ENCODE results near the gene LELP1. TPM values are rescaled to one million over a fixed set of nuclear protein-coding genes. Genes with fewer than 3 reads are reported as not detected.

Gene LELP1
- total RNA-seq, 1 donor from 2014 or later, result not detected

DNA sequence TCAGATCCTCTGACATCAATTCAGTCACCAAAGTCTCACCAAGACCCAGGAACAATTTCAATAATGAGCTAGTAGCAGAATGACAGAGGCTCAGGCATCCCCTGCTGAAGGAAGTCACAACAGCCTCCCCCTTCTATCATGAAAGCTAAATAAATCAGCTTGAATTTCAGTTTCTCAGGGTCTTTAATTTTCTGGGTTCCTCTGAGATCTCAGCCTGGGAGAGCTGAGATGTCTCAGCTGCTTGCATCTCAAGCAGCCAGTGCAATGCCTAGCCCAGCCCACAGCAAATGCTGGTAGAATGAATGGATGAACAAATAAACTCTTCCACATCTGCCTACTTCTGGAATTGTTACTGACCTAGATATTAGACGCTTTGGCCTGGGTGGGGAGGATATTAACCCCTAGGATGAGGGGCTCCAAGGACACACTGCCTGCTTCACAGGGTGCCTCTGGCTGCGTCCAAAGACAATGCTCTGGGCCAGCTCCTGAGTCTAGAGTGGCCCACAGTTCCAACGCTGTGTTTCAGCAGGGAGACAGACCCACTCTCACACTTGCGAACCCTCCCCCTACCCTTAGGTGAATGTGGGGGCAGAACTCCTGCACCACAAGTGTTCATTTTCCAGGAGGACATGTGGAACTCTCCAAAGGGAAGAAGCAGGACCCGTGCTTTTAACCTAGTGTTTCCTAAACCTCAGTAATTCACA, 45.1 kb downstream of the LELP1 start:
- no peak overlapping the region for H3K27ac Mint-ChIP-seq (ENCODE audit: unreplicated experiment)
- H3K4me1 Mint-ChIP-seq, result no peaks in the 10 kb centered on the region
- no peaks in the 10 kb centered on the region for H3K36me3 Mint-ChIP-seq (ENCODE audit: low read depth)
- peaks cover 5% of the 10 kb centered on the region for H3K9me3 Mint-ChIP-seq
- DNase-seq (ENCODE audit: low read depth, low spot score), result no peak
- TF ChIP-seq, protein P1, sequence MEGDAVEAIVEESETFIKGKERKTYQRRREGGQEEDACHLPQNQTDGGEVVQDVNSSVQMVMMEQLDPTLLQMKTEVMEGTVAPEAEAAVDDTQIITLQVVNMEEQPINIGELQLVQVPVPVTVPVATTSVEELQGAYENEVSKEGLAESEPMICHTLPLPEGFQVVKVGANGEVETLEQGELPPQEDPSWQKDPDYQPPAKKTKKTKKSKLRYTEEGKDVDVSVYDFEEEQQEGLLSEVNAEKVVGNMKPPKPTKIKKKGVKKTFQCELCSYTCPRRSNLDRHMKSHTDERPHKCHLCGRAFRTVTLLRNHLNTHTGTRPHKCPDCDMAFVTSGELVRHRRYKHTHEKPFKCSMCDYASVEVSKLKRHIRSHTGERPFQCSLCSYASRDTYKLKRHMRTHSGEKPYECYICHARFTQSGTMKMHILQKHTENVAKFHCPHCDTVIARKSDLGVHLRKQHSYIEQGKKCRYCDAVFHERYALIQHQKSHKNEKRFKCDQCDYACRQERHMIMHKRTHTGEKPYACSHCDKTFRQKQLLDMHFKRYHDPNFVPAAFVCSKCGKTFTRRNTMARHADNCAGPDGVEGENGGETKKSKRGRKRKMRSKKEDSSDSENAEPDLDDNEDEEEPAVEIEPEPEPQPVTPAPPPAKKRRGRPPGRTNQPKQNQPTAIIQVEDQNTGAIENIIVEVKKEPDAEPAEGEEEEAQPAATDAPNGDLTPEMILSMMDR (conservative IDR thresholded peaks at IDR 0.05), result no peak
- H3K4me3 Mint-ChIP-seq, result no peak overlapping the region
- H3K27me3 Mint-ChIP-seq (ENCODE audit: low read depth), result peaks cover 50% of the 10 kb centered on the region

- Mint-ChIP-seq H3K4me1 (no peaks in the 10 kb centered on the region), H3K36me3 (ENCODE audit: low read depth) (no peaks in the 10 kb centered on the region), H3K9me3 (no peaks in the 10 kb centered on the region), H3K27me3 (ENCODE audit: low read depth) (peaks cover 58% of the 10 kb centered on the region), H3K4me3 (no peak overlapping the region), H3K27ac (ENCODE audit: unreplicated experiment) (no peak overlapping the region)
- TF ChIP-seq, protein P1 (conservative IDR thresholded peaks at IDR 0.05), result no peak
- DNase-seq (ENCODE audit: low read depth, low spot score), result no peak
Measured at GRCh38 chr1:153250166-153250565, 46.9 kb downstream of the LELP1 start.

DNA sequence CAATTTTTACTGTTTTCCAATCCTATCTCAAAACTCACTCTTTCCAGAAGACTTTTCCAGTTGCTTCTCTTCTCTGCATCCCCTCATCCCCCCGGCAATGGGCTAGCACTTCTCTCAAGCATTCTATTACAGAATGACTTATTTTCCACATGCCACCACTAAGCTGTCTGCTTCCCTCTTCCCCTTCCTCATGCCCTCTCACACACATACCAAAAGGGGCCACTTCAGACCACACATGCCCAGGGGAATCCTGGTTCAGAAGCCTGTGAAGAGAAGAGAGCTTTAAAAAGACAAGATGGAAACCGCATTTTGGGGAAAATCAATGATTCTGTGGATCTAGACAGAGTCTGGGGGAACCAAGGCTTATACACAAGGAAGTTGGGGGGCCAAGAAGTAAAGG, 47.9 kb downstream of the LELP1 start:
- TF ChIP-seq, protein P1 (conservative IDR thresholded peaks at IDR 0.05), result no peak
- no peaks in the 10 kb centered on the region for H3K36me3 Mint-ChIP-seq (ENCODE audit: low read depth)

GRCh38 chr1:153251562-153251961, 48.3 kb downstream of the LELP1 start:
- no peak for DNase-seq (ENCODE audit: low read depth, low spot score)
- no peaks in the 10 kb centered on the region for H3K4me1 Mint-ChIP-seq
- H3K4me3 Mint-ChIP-seq, result no peak overlapping the region
- TF ChIP-seq, protein P1 (conservative IDR thresholded peaks at IDR 0.05), result no peak
- H3K27me3 Mint-ChIP-seq (ENCODE audit: low read depth), result peaks cover 61% of the 10 kb centered on the region
- no peaks in the 10 kb centered on the region for H3K36me3 Mint-ChIP-seq (ENCODE audit: low read depth)
- H3K27ac Mint-ChIP-seq (ENCODE audit: unreplicated experiment), result no peak overlapping the region
- H3K9me3 Mint-ChIP-seq, result no peaks in the 10 kb centered on the region

More for the DNA sequence above, 47.9 kb downstream of the LELP1 start:
- no peak for DNase-seq (ENCODE audit: low read depth, low spot score)
- no peaks in the 10 kb centered on the region for H3K4me1 Mint-ChIP-seq
- H3K9me3 Mint-ChIP-seq, result no peaks in the 10 kb centered on the region
- H3K27me3 Mint-ChIP-seq (ENCODE audit: low read depth), result peaks cover 63% of the 10 kb centered on the region
- H3K27ac Mint-ChIP-seq (ENCODE audit: unreplicated experiment), result no peak overlapping the region
- H3K4me3 Mint-ChIP-seq, result no peak overlapping the region

DNA sequence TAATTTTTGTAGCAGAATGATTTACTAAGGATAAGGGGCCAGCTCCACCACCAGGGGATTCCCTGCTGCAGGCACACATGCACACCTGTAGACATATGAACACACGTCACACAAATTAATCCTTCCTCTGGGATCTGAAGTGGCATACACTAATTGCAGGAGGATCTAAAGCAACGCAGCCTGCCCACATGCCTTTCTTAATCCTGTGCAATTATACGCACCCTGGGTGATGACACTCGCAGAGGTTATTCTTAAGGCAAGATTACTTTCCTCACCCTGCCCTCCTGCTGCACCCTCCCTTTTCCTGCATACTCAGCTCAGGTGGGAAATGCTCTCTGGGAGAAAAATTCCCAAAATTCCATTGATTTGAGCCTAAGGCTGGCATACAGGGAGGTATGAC, 48.8 kb downstream of the LELP1 start:
- Mint-ChIP-seq H3K27ac (ENCODE audit: unreplicated experiment) (no peak overlapping the region), H3K4me3 (no peak overlapping the region), H3K4me1 (no peaks in the 10 kb centered on the region), H3K9me3 (no peaks in the 10 kb centered on the region), H3K27me3 (ENCODE audit: low read depth) (peaks cover 61% of the 10 kb centered on the region), H3K36me3 (ENCODE audit: low read depth) (no peaks in the 10 kb centered on the region)
- TF ChIP-seq, protein P1 (conservative IDR thresholded peaks at IDR 0.05), result no peak
- no peak for DNase-seq (ENCODE audit: low read depth, low spot score)

All from neural crest cell (in vitro differentiated cells).